ENCODE data around the gene CHODL. TPM values are rescaled to one million over a fixed set of nuclear protein-coding genes. Genes with fewer than 3 reads are reported as not detected.

The CHODL gene
- total RNA-seq, 1 experiment from 2014 or later: 0.16 TPM

- no peaks in the 10 kb centered on the region for H3K9me3 ChIP-seq
- Mint-ChIP-seq H3K27me3 (ENCODE audit: insufficient read depth, unreplicated experiment) (peaks cover 2% of the 10 kb centered on the region), H3K27ac (ENCODE audit: unreplicated experiment) (no peak overlapping the region), H3K4me3 (ENCODE audit: unreplicated experiment) (no peak overlapping the region), H3K36me3 (ENCODE audit: insufficient read depth, unreplicated experiment) (no peaks in the 10 kb centered on the region), H3K9me3 (ENCODE audit: unreplicated experiment) (no peaks in the 10 kb centered on the region), H3K4me1 (ENCODE audit: low read depth, unreplicated experiment) (no peaks in the 10 kb centered on the region)
- DNase-seq: no peak
- no peak for TF ChIP-seq CTCF (IDR thresholded peaks at IDR 0.05; ENCODE audit: insufficient read depth in 1 of 2, low read depth in 1 of 2, low read length in 1 of 2, severe bottlenecking in 1 of 2, unreplicated experiment in 1 of 2)
- no peaks in the 10 kb centered on the region for H3K4me1 ChIP-seq
- H3K27me3 ChIP-seq (replicated peaks; ENCODE audit: control insufficient read depth, insufficient read depth, low read length): no peaks in the 10 kb centered on the region
- ChIA-PET CTCF (no interaction called here), POLR2A (no interaction called here)
- no TSS peak for BruUV-seq (replicated peaks)
- intact Hi-C loops (cut with micrococcal nuclease; ENCODE audit: unreplicated experiment): no loop called here
- H3K4me3 ChIP-seq (ENCODE audit: low read depth, low read length): no peak overlapping the region
- H3K36me3 ChIP-seq (ENCODE audit: control insufficient read depth, insufficient read depth, low read length): no peaks in the 10 kb centered on the region
Measured at GRCh38 chr21:18269856-18270255, 25.2 kb downstream of the CHODL start.

GRCh38 chr21:18273400-18273799 lies 28.8 kb downstream of the CHODL start:
- Histone ChIP-seq H3K4me1 (no peaks in the 10 kb centered on the region), H3K27me3 (replicated peaks; ENCODE audit: control insufficient read depth, insufficient read depth, low read length) (no peaks in the 10 kb centered on the region), H3K4me3 (ENCODE audit: low read depth, low read length) (no peak overlapping the region), H3K36me3 (ENCODE audit: control insufficient read depth, insufficient read depth, low read length) (no peaks in the 10 kb centered on the region), H3K9me3 (no peaks in the 10 kb centered on the region)
- H3K9me3 Mint-ChIP-seq (ENCODE audit: unreplicated experiment): no peaks in the 10 kb centered on the region
- ChIA-PET CTCF (no interaction called here), POLR2A (interaction anchor here (0.6 kb wide), 1 partner anchor 439 kb away, joined by 3 read pairs; no protein-coding TSS in a partner anchor)
- intact Hi-C loops (cut with micrococcal nuclease; ENCODE audit: unreplicated experiment): no loop called here
- TF ChIP-seq CTCF (IDR thresholded peaks at IDR 0.05; ENCODE audit: insufficient read depth in 1 of 2, low read depth in 1 of 2, low read length in 1 of 2, severe bottlenecking in 1 of 2, unreplicated experiment in 1 of 2): no peak
- BruUV-seq (replicated peaks): no TSS peak
- DNase-seq: no peak
- no peak overlapping the region for H3K4me3 Mint-ChIP-seq (ENCODE audit: unreplicated experiment)
- no peaks in the 10 kb centered on the region for H3K4me1 Mint-ChIP-seq (ENCODE audit: low read depth, unreplicated experiment)
- H3K27ac Mint-ChIP-seq (ENCODE audit: unreplicated experiment): no peak overlapping the region
- no peaks in the 10 kb centered on the region for H3K27me3 Mint-ChIP-seq (ENCODE audit: insufficient read depth, unreplicated experiment)
- H3K36me3 Mint-ChIP-seq (ENCODE audit: insufficient read depth, unreplicated experiment): no peaks in the 10 kb centered on the region

GRCh38 chr21:18274370-18274769 lies 29.7 kb downstream of the CHODL start:
- Histone ChIP-seq H3K9me3 (no peaks in the 10 kb centered on the region), H3K27me3 (replicated peaks; ENCODE audit: control insufficient read depth, insufficient read depth, low read length) (no peaks in the 10 kb centered on the region), H3K36me3 (ENCODE audit: control insufficient read depth, insufficient read depth, low read length) (no peaks in the 10 kb centered on the region), H3K4me1 (no peaks in the 10 kb centered on the region), H3K4me3 (ENCODE audit: low read depth, low read length) (no peak overlapping the region)
- H3K36me3 Mint-ChIP-seq (ENCODE audit: insufficient read depth, unreplicated experiment): no peaks in the 10 kb centered on the region
- H3K4me1 Mint-ChIP-seq (ENCODE audit: low read depth, unreplicated experiment): no peaks in the 10 kb centered on the region
- no peak overlapping the region for H3K4me3 Mint-ChIP-seq (ENCODE audit: unreplicated experiment)
- no TSS peak for BruUV-seq (replicated peaks)
- ChIA-PET CTCF (no interaction called here), POLR2A (no interaction called here)
- no peaks in the 10 kb centered on the region for H3K9me3 Mint-ChIP-seq (ENCODE audit: unreplicated experiment)
- intact Hi-C loops (cut with micrococcal nuclease; ENCODE audit: unreplicated experiment): no loop called here
- H3K27ac Mint-ChIP-seq (ENCODE audit: unreplicated experiment): no peak overlapping the region
- no peak for TF ChIP-seq CTCF (IDR thresholded peaks at IDR 0.05; ENCODE audit: insufficient read depth in 1 of 2, low read depth in 1 of 2, low read length in 1 of 2, severe bottlenecking in 1 of 2, unreplicated experiment in 1 of 2)
- no peaks in the 10 kb centered on the region for H3K27me3 Mint-ChIP-seq (ENCODE audit: insufficient read depth, unreplicated experiment)
- no peak for DNase-seq

Measured in Caco-2 (cell line).